Measurements from ENCODE around the gene CGNL1.
A peak's percentile ranks its signal among the peaks of the same experiment; 100 is the strongest.

The CGNL1 gene

DNA sequence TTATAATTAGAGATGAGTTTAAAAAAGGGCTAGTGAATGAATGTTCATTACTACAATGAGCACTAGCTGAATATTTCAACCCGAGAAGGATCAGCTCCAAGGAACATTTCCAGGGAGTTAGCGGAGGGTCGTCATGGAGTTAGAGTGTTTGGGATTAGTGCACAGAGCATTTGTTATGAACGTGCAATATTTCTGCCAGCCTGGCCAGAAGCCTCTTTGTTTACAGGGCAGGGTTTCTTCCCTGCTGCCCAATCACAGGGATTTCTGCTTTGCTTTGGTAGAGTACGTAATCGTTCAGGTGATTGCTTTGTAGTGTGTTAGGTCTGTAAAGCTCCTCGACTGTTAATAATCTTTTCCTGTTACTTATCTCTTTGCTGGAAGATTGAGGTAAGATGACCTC, 5.9 kb downstream of the CGNL1 start:
- H3K4me3 ChIP-seq (ENCODE audit: low read depth, low read length), result no peak overlapping the region
- peak; percentile 61 for DNase-seq (ENCODE audit: low read depth)
- TF ChIP-seq, protein P1, sequence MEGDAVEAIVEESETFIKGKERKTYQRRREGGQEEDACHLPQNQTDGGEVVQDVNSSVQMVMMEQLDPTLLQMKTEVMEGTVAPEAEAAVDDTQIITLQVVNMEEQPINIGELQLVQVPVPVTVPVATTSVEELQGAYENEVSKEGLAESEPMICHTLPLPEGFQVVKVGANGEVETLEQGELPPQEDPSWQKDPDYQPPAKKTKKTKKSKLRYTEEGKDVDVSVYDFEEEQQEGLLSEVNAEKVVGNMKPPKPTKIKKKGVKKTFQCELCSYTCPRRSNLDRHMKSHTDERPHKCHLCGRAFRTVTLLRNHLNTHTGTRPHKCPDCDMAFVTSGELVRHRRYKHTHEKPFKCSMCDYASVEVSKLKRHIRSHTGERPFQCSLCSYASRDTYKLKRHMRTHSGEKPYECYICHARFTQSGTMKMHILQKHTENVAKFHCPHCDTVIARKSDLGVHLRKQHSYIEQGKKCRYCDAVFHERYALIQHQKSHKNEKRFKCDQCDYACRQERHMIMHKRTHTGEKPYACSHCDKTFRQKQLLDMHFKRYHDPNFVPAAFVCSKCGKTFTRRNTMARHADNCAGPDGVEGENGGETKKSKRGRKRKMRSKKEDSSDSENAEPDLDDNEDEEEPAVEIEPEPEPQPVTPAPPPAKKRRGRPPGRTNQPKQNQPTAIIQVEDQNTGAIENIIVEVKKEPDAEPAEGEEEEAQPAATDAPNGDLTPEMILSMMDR (IDR thresholded peaks at IDR 0.05; ENCODE audit: control insufficient read depth, extremely low read depth, insufficient read depth), result no peak

DNA sequence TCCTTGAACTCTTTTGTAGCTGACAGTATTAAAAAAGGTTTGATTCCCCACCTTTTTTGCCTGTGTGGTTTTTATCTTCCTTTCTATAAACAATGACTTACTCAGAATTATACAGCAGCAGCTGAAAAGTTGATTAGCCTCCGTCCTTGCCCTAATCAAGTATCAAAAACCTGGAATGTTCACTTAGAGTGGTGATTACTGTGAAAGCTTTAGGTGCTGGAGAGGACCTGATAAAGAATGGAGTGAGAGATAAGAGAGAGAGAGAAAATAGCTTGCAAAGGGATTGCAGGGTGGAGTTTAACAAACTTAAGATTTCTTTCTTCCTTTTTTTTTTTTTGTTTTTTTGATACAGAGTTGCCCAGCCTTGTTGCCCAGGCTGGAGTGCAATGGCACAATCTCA, 6.7 kb downstream of the CGNL1 start:
- H3K4me3 ChIP-seq (ENCODE audit: low read depth, low read length), result no peak overlapping the region
- TF ChIP-seq, protein P1 (IDR thresholded peaks at IDR 0.05; ENCODE audit: control insufficient read depth, extremely low read depth, insufficient read depth), result no peak
- no peak for DNase-seq (ENCODE audit: low read depth)

DNA sequence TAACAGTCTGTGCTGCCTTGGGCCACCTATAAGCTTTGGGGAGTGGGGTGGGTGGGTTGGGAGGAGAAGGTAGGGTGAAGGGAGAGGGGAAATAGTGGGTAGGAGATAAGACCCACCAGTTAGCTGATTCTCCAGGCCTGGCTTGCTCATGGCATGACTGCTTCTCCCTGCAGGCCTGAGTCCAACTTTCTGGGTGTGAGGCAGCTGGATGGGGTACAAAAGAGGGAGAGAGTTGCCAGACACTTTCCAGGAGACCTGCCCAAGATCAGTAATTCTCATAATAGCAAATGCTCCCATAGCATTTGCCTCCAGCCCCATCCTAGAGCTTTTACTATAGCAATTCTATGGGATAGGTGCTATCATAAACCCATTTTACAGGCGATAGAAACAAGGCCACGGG, 7.7 kb downstream of the CGNL1 start:
- DNase-seq (ENCODE audit: low read depth), result no peak
- TF ChIP-seq, protein P1 (IDR thresholded peaks at IDR 0.05; ENCODE audit: control insufficient read depth, extremely low read depth, insufficient read depth), result no peak
- no peak overlapping the region for H3K4me3 ChIP-seq (ENCODE audit: low read depth, low read length)

DNA sequence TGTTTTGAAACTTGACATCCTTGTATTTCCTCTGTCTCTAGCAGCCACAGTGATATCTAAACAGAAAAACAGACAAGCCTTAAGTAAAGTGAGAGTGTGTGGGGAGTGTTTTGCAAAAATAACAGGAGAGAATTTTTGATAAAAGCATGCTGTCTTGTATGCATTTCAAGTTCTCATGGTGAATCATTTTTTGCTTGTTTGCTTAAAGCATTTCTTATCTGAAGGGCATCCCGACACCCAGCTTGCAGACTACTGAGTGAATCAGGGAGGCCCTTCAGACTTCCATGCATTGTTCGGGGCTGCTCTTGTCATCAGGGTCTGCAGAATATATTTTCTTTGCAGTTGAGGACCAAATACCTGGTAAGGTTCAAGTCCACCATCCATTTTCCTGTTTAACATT, 8.5 kb downstream of the CGNL1 start:
- DNase-seq (ENCODE audit: low read depth), result no peak
- TF ChIP-seq, protein P1 (IDR thresholded peaks at IDR 0.05; ENCODE audit: control insufficient read depth, extremely low read depth, insufficient read depth), result no peak

DNA sequence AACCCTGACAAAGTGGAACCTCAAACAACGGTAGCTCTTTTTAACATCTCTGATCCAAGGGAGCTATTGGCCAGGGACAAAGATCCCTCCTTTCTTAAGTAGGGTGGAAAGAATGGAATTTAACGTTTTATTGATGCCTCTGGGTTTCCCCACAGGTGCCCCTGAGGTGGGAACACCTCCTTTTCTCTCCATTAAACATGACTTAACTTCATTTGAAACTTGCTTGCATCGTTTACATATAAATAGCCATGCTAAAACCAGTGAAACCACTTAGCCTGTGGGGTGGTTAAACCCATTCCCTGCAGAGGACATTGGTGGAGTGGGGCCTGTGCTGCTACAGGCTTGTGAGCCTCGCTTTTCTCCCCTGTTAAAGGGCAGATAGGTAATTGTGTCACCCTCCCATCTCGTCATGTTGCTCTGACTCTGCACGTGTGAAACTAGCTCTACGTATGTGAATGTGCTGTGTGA, 9.7 kb downstream of the CGNL1 start:
- TF ChIP-seq, protein P1 (IDR thresholded peaks at IDR 0.05; ENCODE audit: control insufficient read depth, extremely low read depth, insufficient read depth), result no peak
- H3K4me3 ChIP-seq (ENCODE audit: low read depth, low read length), result no peak overlapping the region
- no peak for DNase-seq (ENCODE audit: low read depth)

More for the DNA sequence above, 8.5 kb downstream of the CGNL1 start:
- no peak overlapping the region for H3K4me3 ChIP-seq (ENCODE audit: low read depth, low read length)

DNA sequence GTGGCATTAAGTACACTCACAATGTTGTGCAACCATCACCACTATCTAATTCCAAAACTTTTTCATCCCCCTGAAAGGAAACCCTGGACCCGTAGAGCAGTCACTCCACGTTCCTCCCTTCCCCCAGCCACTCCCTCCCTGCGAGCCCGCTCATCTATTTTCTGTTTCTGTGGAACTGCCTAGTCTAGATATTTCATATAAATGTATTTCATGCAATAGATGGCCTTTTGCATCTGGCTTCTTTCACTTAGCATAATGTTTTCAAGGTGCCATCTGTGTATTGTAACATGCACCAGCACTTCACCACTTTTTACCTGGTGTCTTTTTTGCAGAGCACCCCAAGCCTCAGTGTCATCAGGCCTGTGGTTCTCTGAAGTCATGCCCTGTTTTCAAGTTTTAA, 10.7 kb downstream of the CGNL1 start:
- H3K4me3 ChIP-seq (ENCODE audit: low read depth, low read length), result no peak overlapping the region
- TF ChIP-seq, protein P1 (IDR thresholded peaks at IDR 0.05; ENCODE audit: control insufficient read depth, extremely low read depth, insufficient read depth), result no peak
- no peak for DNase-seq (ENCODE audit: low read depth)

DNA sequence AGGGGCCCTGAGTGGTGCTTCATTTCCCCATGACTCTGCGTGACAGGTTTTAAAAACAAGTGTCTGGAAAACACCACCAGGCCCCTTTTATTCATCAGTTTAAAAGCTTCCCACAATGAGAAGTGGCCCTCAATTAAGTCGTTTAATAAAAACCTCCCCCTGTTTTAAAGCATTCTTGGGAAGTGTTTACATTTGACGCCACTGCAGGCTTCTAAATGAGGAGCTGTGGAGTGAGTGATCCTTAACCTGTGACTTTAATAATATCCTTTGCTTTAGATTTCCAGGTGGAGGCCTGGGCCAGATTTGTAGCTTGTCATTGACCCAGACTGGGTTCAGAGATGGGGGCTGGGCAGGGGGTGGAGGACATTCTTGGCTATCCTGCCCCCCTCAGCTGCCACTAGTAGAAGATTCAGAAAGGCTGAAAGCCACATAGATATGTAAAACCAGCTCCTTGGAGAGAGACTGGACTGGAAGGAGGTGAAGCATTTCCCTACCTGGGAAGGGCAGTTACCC, 11.3 kb downstream of the CGNL1 start:
- no peak overlapping the region for H3K4me3 ChIP-seq (ENCODE audit: low read depth, low read length)
- no peak for DNase-seq (ENCODE audit: low read depth)
- TF ChIP-seq, protein P1 (IDR thresholded peaks at IDR 0.05; ENCODE audit: control insufficient read depth, extremely low read depth, insufficient read depth), result no peak
